OCI-LY7 (cell line): ENCODE data around the gene DDX28. TPM values are rescaled to one million over a fixed set of nuclear protein-coding genes. Genes with fewer than 3 reads are reported as not detected.

Source experiments
- BruUV-seq: library from RNA; stranded (reverse); fragments of 400-500 nt; replicated peaks from 2 replicates; lab custom pipeline; 2021; lab: Mats Ljungman, UMichigan
- CTCF ChIA-PET: fragments of 300-600 bp; sonication (Branson Sonifier 250); formaldehyde crosslinking; loops from one replicate; lab custom pipeline; 2022; ENCODE audit warnings: antibody characterized with exemption; ENCODE audit not compliant: unreplicated experiment; lab: Charles Lee
- POLR2A ChIA-PET: fragments of 300-600 bp; sonication (Branson Sonifier 250); formaldehyde crosslinking; loops from one replicate; lab custom pipeline; 2022; ENCODE audit warnings: antibody characterized with exemption; lab: Charles Lee
- DNase-seq: peaks from one replicate; pipeline ENCODE4 v3.0.0-alpha.2; 2015; ENCODE audit warnings: low spot score
- H2AFZ ChIP-seq: fragments of 200-600 bp; sonication (generic), shearing (Covaris generic); 2 replicates; pipeline ENCODE4 v1.6.1; 2014; ENCODE audit warnings: mild to moderate bottlenecking, antibody characterized with exemption, low read length, moderate library complexity
- H3K27ac ChIP-seq: fragments of 200-600 bp; sonication (generic); 2 replicates; pipeline ENCODE4 v1.5.1; 2014; ENCODE audit warnings: mixed run types, low read depth, mild to moderate bottlenecking, moderate library complexity, low read length, inconsistent platforms; ENCODE audit not compliant: poor library complexity, severe bottlenecking
- H3K36me3 ChIP-seq: fragments of 200-600 bp; sonication (generic); 2 replicates; pipeline ENCODE4 v1.6.1; 2014; ENCODE audit warnings: mild to moderate bottlenecking, antibody characterized with exemption, low read length, moderate library complexity, mixed read lengths; ENCODE audit not compliant: insufficient read depth
- H3K4me1 ChIP-seq: fragments of 200-600 bp; sonication (generic); 2 replicates; pipeline ENCODE4 v1.5.1; 2014; ENCODE audit warnings: mild to moderate bottlenecking, low read length; ENCODE audit not compliant: insufficient read depth, poor library complexity, severe bottlenecking
- H3K4me2 ChIP-seq: fragments of 200-600 bp; sonication (generic); 2 replicates; pipeline ENCODE4 v1.6.1; 2014; ENCODE audit warnings: mild to moderate bottlenecking, low read length
- H3K4me3 ChIP-seq: fragments of 200-600 bp; sonication (generic); 2 replicates; pipeline ENCODE4 v1.5.1; 2014; ENCODE audit warnings: mild to moderate bottlenecking, low read depth, low read length; ENCODE audit not compliant: poor library complexity, severe bottlenecking
- H3K79me2 ChIP-seq: fragments of 200-600 bp; sonication (generic); 2 replicates; pipeline ENCODE4 v1.6.1; 2016; ENCODE audit warnings: low read depth, mild to moderate bottlenecking, low read length, moderate library complexity, mixed read lengths; ENCODE audit not compliant: insufficient read depth
- H3K9me2 ChIP-seq: fragments of 200-600 bp; sonication (generic); 2 replicates; pipeline ENCODE4 v1.6.1; 2016; ENCODE audit warnings: mild to moderate bottlenecking, low read length, mixed read lengths; ENCODE audit not compliant: insufficient read depth
- H3K9me3 ChIP-seq: fragments of 200-600 bp; sonication (generic); 2 replicates; pipeline ENCODE4 v1.6.1; 2014; ENCODE audit warnings: mild to moderate bottlenecking, mixed run types, low read length, mixed read lengths
- H4K20me1 ChIP-seq: fragments of 200-600 bp; sonication (generic); 2 replicates; pipeline ENCODE4 v1.6.1; 2014; ENCODE audit warnings: mild to moderate bottlenecking, antibody characterized with exemption, low read length, moderate library complexity, mixed read lengths; ENCODE audit not compliant: insufficient read depth
- CTCF ChIP-seq: fragments of 200-600 bp; sonication (generic); conservative IDR thresholded peaks from 2 replicates; pipeline ENCODE4 v1.5.1; 2014; ENCODE audit warnings: mild to moderate bottlenecking, antibody characterized with exemption, low read length, moderate library complexity, mixed read lengths
- EZH2phosphoT487 ChIP-seq: fragments of 200-600 bp; sonication (generic); IDR thresholded peaks from 2 replicates; pipeline ENCODE4 v1.6.1; 2018; ENCODE audit warnings: low read depth, borderline replicate concordance, mild to moderate bottlenecking, mixed run types, antibody characterized with exemption, low read length, moderate library complexity, mixed read lengths
- intact Hi-C: fragments of 100-400 bp; cut with micrococcal nuclease; formaldehyde crosslinking; loops from one replicate; pipeline ENCODE4 v1.10.0; 2022; ENCODE audit not compliant: unreplicated experiment
- total RNA-seq, 2 experiments: library from RNA; depleted of rRNA in 1 of 2; stranded (reverse); fragments of >200 nt in 1 of 2; shearing (Covaris generic) in 1 of 2; gene quantifications; 2 replicates each; pipeline ENCODE4 v1.2.3, GENCODE V29; 2014 to 2022

The DDX28 gene
- total RNA-seq, 2 experiments from 2014 or later = 18.1 to 31.4 TPM

- no TSS peak for BruUV-seq
- no peak overlapping the region for H3K4me2 ChIP-seq
- POLR2A ChIA-PET = no interaction called here
- no peak overlapping the region for H3K4me3 ChIP-seq
- no peak overlapping the region for H2AFZ ChIP-seq
- H3K36me3 ChIP-seq = no peaks in the 10 kb centered on the region
- H3K27ac ChIP-seq = no peak overlapping the region
- CTCF ChIA-PET = no interaction called here
- no peaks in the 10 kb centered on the region for H3K9me2 ChIP-seq
- TF ChIP-seq CTCF (no peak), EZH2phosphoT487 (no peak)
- H3K4me1 ChIP-seq = peaks cover 9% of the 10 kb centered on the region
- no peaks in the 10 kb centered on the region for H4K20me1 ChIP-seq
- no peaks in the 10 kb centered on the region for H3K9me3 ChIP-seq
- no peaks in the 10 kb centered on the region for H3K79me2 ChIP-seq
- DNase-seq = no peak
- intact Hi-C loops = no loop called here
Observed at GRCh38 chr16:67977469-67978227, 45.4 kb downstream of the DDX28 start.

GRCh38 chr16:67977005-67977404 is 46.0 kb downstream of the DDX28 start:
- Histone ChIP-seq H3K4me2 (no peak overlapping the region), H3K36me3 (no peaks in the 10 kb centered on the region), H3K79me2 (no peaks in the 10 kb centered on the region), H3K27ac (no peak overlapping the region), H3K4me1 (peaks cover 9% of the 10 kb centered on the region), H2AFZ (no peak overlapping the region), H3K9me2 (no peaks in the 10 kb centered on the region), H4K20me1 (no peaks in the 10 kb centered on the region), H3K4me3 (no peak overlapping the region), H3K9me3 (no peaks in the 10 kb centered on the region)
- intact Hi-C loops = no loop called here
- no peak for TF ChIP-seq CTCF
- no peak for TF ChIP-seq EZH2phosphoT487
- no TSS peak for BruUV-seq
- ChIA-PET POLR2A (no interaction called here), CTCF (no interaction called here)
- DNase-seq = no peak

GRCh38 chr16:67976205-67976604 is 46.8 kb downstream of the DDX28 start:
- ChIA-PET CTCF (no interaction called here), POLR2A (interaction anchor here (1.6 kb wide), 1 partner anchor 8 kb away, joined by 5 read pairs; no protein-coding TSS in a partner anchor)
- no TSS peak for BruUV-seq
- Histone ChIP-seq H3K4me3 (no peak overlapping the region), H3K4me2 (no peak overlapping the region), H3K4me1 (peaks cover 9% of the 10 kb centered on the region), H4K20me1 (no peaks in the 10 kb centered on the region), H3K79me2 (no peaks in the 10 kb centered on the region), H3K36me3 (no peaks in the 10 kb centered on the region), H2AFZ (no peak overlapping the region), H3K27ac (no peak overlapping the region), H3K9me3 (no peaks in the 10 kb centered on the region), H3K9me2 (no peaks in the 10 kb centered on the region)
- intact Hi-C loops = no loop called here
- TF ChIP-seq EZH2phosphoT487 (no peak), CTCF (no peak)
- DNase-seq = no peak
